AML-193 (cell line): Measurements from ENCODE around the gene FES.

Source experiments
- DNase-seq, 2 experiments: peaks; one replicate each; lab custom pipeline; 2025; lab: John Stamatoyannopoulos, UW

FES gene

DNA sequence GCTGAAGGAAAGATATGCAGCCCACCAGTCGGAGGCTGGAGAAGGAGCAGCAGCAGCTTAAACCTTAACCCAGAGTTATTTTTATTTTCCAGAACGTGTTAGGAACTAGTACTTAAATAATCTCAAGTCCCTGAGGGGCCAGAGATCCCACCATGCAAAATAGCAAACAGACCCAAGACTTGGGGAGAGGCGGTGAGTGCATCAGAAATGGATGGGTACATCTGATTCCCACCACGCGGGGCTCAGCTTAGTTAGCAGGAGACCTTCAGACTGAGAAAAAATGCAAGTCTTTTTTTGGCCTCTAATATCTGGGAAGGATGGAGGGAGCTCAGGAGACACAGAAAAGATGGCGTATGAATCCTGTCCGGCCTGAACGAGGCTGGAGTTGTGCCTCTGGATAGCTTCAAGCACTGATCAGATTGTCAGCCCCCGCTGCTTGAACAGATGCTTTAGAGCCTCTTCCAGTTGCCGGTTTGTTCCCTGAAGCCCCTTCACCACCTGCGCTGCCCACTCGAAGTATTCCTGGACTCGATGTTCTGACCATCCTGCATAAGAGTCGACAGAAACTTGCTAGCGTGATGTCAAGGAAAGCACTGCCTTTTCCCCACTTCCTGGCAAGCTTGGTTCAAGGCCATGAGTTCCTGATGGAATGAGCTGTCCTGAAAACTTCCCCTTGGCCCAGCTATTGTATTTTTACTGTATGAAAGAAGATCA is 46.7 kb downstream of the FES start:
- peak in 1 of 2 experiments; percentile 22 for DNase-seq

DNA sequence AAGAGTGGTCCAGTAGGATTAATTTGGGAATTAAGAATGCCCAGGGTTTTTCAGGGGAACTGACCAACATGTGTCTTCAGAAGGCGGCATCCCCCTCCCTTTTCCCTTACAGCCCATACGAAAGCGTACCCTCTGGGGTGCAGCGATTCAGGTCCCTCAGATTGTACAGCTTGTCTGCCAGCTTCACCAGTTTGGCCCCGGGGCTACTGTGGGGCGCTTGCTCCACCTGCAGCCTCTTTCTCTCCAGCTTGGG is 47.2 kb downstream of the FES start:
- no peak for DNase-seq

DNA sequence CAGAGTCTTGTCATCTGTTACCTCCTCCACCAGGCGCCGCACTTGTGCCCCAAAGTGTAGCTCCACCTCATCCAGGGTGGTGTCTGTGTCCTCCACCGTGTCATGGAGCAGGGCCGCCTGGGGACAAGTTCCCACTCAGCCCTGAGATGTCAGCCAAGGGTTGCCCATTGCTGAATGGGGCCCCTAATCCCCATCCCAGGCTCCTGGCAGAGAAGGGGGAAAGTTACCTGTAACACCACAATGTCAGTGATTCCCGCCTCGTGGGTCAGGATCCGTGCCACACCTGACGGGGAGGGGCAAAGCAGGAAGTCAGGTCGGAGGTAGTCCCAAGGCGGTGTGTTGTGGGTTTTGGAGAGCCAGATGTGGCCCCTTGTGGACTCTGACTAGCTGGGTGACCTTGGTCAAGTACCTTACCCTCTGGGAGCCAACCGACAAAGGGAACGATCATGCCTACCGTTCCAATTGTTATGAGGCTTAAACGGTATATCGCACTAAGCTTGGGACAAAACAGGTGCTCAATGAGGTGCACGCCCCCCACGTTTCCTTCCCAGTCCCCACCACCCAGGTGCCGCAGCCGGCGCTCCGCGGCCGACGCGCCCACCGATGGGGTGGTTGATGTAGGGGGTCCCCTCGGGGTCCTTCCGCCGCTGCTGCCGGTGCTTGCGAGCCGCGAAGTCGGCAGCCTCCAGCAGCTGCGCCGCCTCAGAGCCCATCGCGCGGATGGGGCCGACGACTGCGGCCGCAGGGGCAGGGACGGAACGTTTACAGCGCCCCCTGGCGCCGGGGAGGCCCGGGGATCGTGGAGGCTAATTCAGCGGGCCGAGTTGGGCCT is 47.7 kb downstream of the FES start, which contains the start of gene HDDC3:
Gene HDDC3, minus strand, starts transcription at position 722 of the 832 bp plus-strand sequence. Its CDS starts 9 bp downstream, at position 713.
- peak; percentile 84 to 86 for DNase-seq

DNA sequence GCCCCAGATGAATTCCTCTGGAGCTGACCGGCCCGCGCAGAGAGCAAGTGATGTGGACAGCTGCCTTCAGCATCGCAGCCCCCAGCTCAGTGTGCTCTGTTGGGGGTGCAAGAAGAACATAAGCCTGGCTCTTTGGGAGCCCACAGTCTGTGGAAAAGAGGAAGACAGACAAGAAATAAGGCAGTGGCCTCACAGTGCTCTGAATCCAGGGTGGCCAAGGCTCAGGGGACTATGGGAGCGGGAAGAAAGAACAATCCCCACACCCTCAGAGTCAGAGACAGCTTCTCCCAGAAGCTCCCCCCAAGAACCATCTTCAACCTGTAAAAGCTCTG is 48.3 kb downstream of the FES start:
- DNase-seq, result no peak

DNA sequence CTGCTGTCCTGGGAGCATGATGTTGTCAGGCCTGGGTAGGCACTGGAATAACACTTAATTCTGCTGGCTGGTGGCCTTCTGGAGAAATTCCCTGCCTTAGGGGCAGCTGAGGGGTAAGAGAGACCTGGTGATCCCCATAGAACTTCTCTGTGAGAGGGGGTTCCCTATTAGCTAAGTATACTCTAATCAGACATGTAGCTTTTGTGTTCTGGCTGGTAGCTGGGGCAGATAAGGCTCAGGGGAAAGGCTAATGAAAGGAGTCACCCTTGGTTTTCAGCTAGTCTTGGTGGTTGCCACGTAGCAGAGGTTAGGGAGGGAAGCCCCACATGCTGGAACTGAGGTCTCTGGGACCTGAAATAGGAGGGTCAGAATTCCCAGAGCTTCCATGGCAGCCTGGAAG is 49.0 kb downstream of the FES start:
- no peak for DNase-seq

DNA sequence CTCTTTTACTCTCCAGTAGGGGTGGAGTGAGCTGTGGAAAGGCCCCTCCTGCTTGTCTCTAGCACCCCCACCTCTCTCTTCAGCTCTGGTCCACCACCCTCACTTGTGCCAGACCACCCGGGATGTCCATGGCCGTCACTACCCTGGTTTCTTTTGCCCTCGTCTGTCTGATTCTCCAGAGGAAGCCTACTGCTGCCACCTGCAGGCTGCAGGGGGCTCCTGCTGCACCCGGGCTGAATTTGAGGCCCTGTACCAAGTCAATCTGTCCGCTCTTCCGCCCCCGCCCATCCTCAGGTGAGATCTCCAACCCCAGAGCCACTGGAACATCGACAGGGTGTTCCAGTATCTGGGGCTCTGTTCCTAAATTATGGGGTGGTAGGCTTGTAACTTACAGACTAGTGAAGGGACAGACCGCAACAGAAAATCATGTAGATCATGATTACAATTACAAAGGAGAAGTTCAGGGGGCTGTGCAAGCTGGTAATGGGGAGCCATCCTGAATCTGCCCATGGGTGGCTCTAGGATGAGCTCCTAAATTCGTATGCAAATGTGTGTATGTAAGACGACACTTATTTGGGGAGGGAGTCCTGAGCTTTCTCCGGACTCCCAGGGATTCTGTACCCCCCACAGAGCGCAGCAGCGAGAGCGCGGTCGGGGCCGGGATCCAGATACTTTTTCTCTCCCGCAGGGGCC is 50.1 kb downstream of the FES start:
- peak; percentile 68 to 70 for DNase-seq

DNA sequence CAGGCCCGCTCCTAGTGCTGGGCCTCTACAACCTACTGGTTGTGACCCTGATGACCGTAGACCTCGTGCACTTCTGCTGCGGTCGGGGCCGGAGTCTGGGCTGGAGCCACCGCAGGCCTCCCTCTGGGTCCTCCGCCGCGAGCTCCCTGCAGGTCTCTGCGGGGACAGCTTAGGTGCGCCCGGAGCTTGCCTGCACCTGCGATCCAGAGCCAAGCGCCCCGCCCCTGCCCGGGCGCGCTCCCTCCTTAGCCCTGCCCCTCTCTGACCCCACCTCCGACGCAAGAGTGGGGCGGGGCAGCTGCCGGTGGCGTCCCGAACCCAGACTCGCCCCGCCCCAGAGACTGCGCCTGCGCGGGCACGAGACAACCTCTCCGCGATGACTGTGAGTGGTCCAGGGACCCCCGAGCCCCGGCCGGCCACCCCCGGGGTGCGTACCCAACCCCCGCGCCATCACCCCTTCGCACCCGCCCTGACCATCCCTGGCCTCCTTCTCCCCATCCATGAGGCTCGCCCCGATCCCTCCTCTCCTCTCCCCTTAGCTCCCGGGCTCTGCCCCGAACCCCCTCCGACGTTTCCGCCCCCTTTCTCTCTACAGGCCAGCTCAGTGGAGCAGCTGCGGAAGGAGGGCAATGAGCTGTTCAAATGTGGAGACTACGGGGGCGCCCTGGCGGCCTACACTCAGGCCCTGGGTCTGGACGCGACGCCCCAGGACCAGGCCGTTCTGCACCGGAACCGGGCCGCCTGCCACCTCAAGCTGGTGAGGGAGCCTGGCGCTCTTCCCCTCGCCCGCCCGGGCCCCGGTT is 50.8 kb downstream of the FES start, which contains the start of gene UNC45A:
Gene UNC45A, plus strand, starts transcription at position 337 of the 803 bp plus-strand sequence. Its CDS starts 40 bp downstream, at position 377.
- DNase-seq, result peak; percentile 61 to 79

DNA sequence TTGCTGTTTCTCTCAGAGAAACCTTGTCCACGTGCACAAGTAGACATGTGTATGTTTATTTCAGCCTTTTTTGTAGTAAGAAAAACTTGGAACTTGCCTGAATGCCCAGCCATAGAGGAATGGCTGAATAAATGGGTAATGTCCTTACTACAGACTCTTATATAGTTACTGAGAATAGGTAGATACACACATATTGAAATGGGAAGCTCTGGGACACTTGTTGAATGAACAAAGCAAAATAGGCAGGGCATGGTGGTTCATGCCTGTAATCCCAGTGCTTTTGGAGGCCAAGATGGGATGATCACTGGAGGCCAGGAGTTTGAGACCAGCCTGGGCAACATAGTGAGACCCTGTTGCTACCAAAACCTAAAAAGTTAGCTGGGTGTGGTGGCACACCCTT is 52.5 kb downstream of the FES start:
- no peak for DNase-seq

DNA sequence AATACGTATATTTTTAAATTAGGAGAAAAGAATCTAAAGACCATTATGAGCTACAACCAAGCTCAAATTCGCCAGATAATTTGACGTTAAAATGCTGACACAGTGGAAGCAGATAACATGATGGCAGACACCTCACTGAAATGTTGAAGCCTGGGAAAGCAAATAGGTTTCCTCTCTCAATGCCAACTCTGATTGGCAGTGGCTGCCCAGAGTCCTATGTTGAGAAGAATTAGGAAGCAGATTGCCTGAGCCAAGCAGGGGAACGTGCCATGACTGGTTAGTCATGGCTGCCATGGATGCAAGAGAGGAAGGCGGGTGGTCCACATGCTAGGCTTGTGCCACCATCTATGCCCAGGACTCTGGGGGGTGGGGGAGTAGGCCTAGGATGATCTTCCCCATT is 54.0 kb downstream of the FES start:
- no peak for DNase-seq

DNA sequence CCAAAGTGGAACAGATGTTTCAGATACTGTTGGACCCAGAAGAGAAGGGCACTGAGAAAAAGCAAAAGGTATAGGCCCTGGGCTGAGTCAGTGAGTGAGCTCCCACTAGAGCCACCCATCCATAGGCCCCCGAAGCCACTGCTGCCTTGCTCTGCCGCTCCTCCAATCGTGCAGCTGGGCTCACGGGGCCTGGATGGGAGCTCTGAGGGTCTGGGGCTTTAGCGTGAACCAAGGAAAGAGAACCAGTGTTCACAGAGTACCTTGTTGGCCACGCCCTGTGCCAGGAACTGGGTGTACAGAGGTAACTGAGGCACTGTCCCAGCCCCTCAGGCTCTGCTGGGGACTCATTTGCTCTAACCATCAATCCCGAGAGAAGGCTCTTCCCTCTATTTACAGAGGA is 55.5 kb downstream of the FES start:
- no peak for DNase-seq

DNA sequence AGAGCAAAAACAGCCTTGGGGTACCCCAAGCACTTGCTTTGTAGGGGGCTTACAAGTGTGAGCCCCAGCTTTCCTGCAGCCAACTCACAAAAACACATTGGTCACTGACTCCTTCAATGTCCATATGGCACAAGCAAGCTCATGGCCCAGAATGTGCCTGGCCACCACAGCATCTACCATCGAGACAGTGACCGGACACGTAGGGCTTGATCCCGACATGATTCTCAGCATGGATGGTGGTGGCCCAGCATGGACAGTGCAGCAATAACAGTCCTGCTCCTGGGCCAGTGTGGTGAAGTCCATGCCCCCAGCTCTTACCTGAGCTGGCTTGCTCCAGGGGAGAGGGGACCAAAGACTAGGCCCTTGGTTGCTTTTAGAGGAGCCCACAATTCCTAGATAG is 56.7 kb downstream of the FES start:
- no peak for DNase-seq

DNA sequence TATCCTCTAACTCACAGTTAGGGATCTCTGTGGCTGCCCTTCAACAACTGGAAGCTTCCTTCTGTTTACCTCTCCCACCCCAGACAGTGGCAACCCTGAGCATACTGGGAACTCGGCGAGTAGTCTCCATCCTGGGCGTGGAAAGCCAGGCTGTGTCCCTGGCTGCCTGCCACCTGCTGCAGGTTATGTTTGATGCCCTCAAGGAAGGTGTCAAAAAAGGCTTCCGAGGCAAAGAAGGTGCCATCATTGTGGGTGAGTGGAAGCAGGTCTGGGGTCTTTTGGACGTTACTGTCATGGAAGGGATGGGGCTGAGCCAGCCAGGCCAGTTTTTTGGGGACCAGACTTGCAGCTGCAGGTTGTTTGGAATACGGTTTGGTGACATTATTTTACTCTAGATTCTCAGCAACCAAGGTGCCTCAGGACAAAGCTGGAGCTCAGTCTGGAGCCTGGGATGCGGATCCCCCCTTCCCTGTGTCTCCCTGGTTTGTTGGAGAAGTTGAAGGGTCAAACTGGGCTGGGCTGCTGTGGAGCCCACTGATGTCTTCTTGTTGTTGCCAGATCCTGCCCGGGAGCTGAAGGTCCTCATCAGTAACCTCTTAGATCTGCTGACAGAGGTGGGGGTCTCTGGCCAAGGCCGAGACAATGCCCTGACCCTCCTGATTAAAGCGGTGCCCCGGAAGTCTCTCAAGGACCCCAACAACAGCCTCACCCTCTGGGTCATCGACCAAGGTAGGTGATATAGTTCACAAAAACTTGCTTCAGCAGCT is 58.2 kb downstream of the FES start:
- no peak for DNase-seq

DNA sequence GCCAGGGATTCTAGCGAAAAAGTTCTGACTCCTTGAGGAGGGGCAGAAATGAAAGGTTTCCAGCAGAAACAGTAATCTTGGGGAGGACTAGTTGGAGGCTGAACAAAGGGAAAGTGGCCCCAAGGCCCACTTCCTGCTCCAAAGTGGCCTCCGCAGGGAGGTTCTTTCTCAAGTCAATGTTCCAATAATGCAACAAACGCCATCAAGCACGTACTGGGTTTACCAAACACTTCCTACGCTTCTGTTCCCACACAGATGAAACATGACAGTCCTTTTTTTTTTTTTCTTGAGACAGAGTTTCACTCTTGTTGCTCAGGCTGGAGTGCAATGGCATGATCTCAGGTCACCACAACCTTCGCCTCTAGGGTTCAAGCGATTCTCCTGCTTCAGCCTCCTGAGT is 60.8 kb downstream of the FES start:
- no peak for DNase-seq
